ENCODE measurements around the gene CHP1.
"Not testable (repeated sequence)": the region's sequence is repeated elsewhere in the genome, so short reads cannot be mapped to it uniquely, and the experiment has no call there.

Gene CHP1

GRCh38 chr15:41230650-41231421, at the start of gene CHP1, which contains the start of gene EXD1:
CHP1 (plus strand) TSS chr15:41231268; CDS start chr15:41231383, 115 bp downstream.
EXD1 (minus strand) TSS chr15:41230757; CDS start chr15:41226575, 4,182 bp downstream.
- DNase-seq (ENCODE audit: low read depth): peak; percentile 91

GRCh38 chr15:41182266-41182665, 48.8 kb upstream of the CHP1 start:
- no peak for DNase-seq (ENCODE audit: low read depth)

GRCh38 chr15:41183581-41183980, 47.5 kb upstream of the CHP1 start:
- DNase-seq (ENCODE audit: low read depth): no peak

- no peak for DNase-seq (ENCODE audit: low read depth)
Measured at GRCh38 chr15:41194444-41194843, 36.6 kb upstream of the CHP1 start.

GRCh38 chr15:41199470-41199869, 31.6 kb upstream of the CHP1 start:
- DNase-seq (ENCODE audit: low read depth): no peak

- no peak for DNase-seq (ENCODE audit: low read depth)
Measured at GRCh38 chr15:41203395-41203794, 27.7 kb upstream of the CHP1 start.

GRCh38 chr15:41205315-41205714, 25.8 kb upstream of the CHP1 start:
- DNase-seq (ENCODE audit: low read depth): no peak

GRCh38 chr15:41207687-41208448, 23.2 kb upstream of the CHP1 start:
- DNase-seq (ENCODE audit: low read depth): no peak

- DNase-seq (ENCODE audit: low read depth): no peak
Measured at GRCh38 chr15:41215708-41216107, 15.4 kb upstream of the CHP1 start.

- DNase-seq (ENCODE audit: low read depth): no peak
Measured at GRCh38 chr15:41218851-41219250, 12.2 kb upstream of the CHP1 start.

GRCh38 chr15:41219381-41219780, 11.7 kb upstream of the CHP1 start:
- DNase-seq (ENCODE audit: low read depth): no peak

- no peak for DNase-seq (ENCODE audit: low read depth)
Measured at GRCh38 chr15:41230345-41230649, 771 bp upstream of the CHP1 start.

- DNase-seq (ENCODE audit: low read depth): peak; percentile 1
Measured at GRCh38 chr15:41231422-41232226, 556 bp downstream of the CHP1 start.

GRCh38 chr15:41233367-41233771, 2.3 kb downstream of the CHP1 start:
- DNase-seq (ENCODE audit: low read depth): no peak

GRCh38 chr15:41235228-41235627, 4.2 kb downstream of the CHP1 start:
- DNase-seq (ENCODE audit: low read depth): not testable (repeated sequence)

- no peak for DNase-seq (ENCODE audit: low read depth)
Measured at GRCh38 chr15:41235929-41236328, 4.9 kb downstream of the CHP1 start.

GRCh38 chr15:41238100-41238499, 7.0 kb downstream of the CHP1 start:
- no peak for DNase-seq (ENCODE audit: low read depth)

GRCh38 chr15:41241221-41241964, 10.3 kb downstream of the CHP1 start:
- DNase-seq (ENCODE audit: low read depth): no peak

- not testable (repeated sequence) for DNase-seq (ENCODE audit: low read depth)
Measured at GRCh38 chr15:41250745-41251144, 19.7 kb downstream of the CHP1 start.

- no peak for DNase-seq (ENCODE audit: low read depth)
Measured at GRCh38 chr15:41251411-41251810, 20.3 kb downstream of the CHP1 start.

- no peak for DNase-seq (ENCODE audit: low read depth)
Measured at GRCh38 chr15:41254560-41254959, 23.5 kb downstream of the CHP1 start.

- DNase-seq (ENCODE audit: low read depth): no peak
Measured at GRCh38 chr15:41256103-41256502, 25.0 kb downstream of the CHP1 start.

Measured in stimulated activated CD8-positive, alpha-beta memory T cell treated with anti-CD3 and anti-CD28 coated beads, Interleukin-12 subunit alpha, Interleukin-12 subunit beta, amount 100 ng/mL, for 1 hour (primary cell).